Measurements from ENCODE around the gene TOR3A. TPM values are rescaled to one million over a fixed set of nuclear protein-coding genes. Genes with fewer than 3 reads are reported as not detected.

The TOR3A gene
- total RNA-seq, 1 donor from 2014 or later = 14.5 TPM

DNA sequence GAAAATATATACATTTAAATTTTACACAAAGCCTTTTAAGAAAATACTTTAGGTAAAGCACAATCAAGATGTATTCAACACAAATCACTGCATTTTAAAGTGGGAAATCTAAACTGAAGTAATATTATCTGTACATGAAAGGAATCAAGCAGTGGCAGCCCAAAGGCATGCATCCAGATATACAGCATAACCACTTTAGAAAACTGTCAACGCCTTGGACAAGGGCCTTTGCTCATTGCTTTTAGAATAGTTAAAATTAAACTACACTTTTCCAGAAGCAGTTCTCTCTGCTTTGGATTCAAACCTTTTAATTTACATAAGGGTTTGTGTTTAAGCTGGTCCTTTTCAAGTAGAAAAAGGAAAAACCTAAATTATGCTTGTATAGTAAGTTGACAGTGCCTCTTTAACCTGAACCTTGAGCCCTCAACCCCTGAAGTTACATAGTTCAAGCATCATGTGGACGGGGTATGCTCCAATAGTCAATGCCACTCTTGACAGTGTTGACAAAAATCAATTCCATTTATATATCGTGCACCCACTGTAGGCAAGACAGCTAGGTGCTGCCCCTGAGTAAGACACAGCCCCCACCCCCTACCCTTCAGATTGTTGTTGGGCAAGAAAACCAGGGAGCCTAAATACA is 22.9 kb downstream of the TOR3A start:
- Histone ChIP-seq H3K27me3 (ENCODE audit: insufficient read depth, low read length) (no peaks in the 10 kb centered on the region), H3K4me3 (ENCODE audit: insufficient read depth, low read depth, low read length) (no peak overlapping the region), H2AFZ (ENCODE audit: low read depth, low read length) (no peak overlapping the region), H3K4me1 (ENCODE audit: insufficient read depth, low read length) (peaks cover 10% of the 10 kb centered on the region), H3K36me3 (ENCODE audit: insufficient read depth, low read length) (peaks cover 69% of the 10 kb centered on the region), H3K79me2 (ENCODE audit: insufficient read depth, low read length) (peaks cover 78% of the 10 kb centered on the region), H3K27ac (ENCODE audit: low read depth, low read length) (no peak overlapping the region), H3K4me2 (ENCODE audit: low read length) (no peak overlapping the region), H4K20me1 (ENCODE audit: insufficient read depth, low read length) (peaks cover 77% of the 10 kb centered on the region), H3K9me3 (ENCODE audit: insufficient read depth, low read depth, low read length) (no peaks in the 10 kb centered on the region), H3K9ac (ENCODE audit: low read length) (no peak overlapping the region)
- Mint-ChIP-seq H3K4me3 (ENCODE audit: unreplicated experiment) (no peak overlapping the region), H3K4me1 (ENCODE audit: low read depth, unreplicated experiment) (peaks cover 6% of the 10 kb centered on the region), H3K27ac (ENCODE audit: unreplicated experiment) (no peak overlapping the region), H3K9me3 (ENCODE audit: unreplicated experiment) (no peaks in the 10 kb centered on the region), H3K36me3 (ENCODE audit: low read depth, unreplicated experiment) (peaks cover 27% of the 10 kb centered on the region), H3K27me3 (ENCODE audit: low read depth, unreplicated experiment) (no peaks in the 10 kb centered on the region)
- DNase-seq (ENCODE audit: low read depth) (no peak), FAIRE-seq (no peak)
- no peak for TF ChIP-seq EZH2 (IDR thresholded peaks at IDR 0.05; ENCODE audit: insufficient read depth, low read length)
- TF ChIP-seq, protein P1, sequence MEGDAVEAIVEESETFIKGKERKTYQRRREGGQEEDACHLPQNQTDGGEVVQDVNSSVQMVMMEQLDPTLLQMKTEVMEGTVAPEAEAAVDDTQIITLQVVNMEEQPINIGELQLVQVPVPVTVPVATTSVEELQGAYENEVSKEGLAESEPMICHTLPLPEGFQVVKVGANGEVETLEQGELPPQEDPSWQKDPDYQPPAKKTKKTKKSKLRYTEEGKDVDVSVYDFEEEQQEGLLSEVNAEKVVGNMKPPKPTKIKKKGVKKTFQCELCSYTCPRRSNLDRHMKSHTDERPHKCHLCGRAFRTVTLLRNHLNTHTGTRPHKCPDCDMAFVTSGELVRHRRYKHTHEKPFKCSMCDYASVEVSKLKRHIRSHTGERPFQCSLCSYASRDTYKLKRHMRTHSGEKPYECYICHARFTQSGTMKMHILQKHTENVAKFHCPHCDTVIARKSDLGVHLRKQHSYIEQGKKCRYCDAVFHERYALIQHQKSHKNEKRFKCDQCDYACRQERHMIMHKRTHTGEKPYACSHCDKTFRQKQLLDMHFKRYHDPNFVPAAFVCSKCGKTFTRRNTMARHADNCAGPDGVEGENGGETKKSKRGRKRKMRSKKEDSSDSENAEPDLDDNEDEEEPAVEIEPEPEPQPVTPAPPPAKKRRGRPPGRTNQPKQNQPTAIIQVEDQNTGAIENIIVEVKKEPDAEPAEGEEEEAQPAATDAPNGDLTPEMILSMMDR (IDR thresholded peaks at IDR 0.05; ENCODE audit: insufficient read depth, low read depth, low read length) = no peak

DNA sequence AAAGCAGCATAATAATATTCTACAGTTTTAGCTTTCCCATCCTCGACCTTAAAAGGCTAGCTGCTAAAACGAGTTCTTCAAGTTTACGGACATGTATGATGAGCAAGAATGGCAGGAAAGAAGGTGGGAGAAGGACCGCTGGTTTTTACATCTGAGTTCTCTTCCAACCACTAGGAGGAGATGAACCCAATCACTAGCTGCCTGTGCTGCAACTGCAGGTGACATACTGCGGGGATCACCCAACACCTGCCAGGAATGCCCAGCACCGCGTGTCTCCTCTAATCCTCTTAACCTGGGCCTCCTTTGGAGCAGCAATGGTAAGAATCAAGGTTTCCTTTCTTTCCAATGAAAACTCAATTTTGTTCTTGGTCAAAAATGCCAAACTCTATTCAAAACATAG is 23.5 kb downstream of the TOR3A start:
- Histone ChIP-seq H3K27ac (ENCODE audit: low read depth, low read length) (no peak overlapping the region), H3K36me3 (ENCODE audit: insufficient read depth, low read length) (peaks cover 69% of the 10 kb centered on the region), H3K79me2 (ENCODE audit: insufficient read depth, low read length) (peaks cover 78% of the 10 kb centered on the region), H2AFZ (ENCODE audit: low read depth, low read length) (no peak overlapping the region), H3K9ac (ENCODE audit: low read length) (no peak overlapping the region), H3K4me1 (ENCODE audit: insufficient read depth, low read length) (peaks cover 10% of the 10 kb centered on the region), H3K4me3 (ENCODE audit: insufficient read depth, low read depth, low read length) (no peak overlapping the region), H3K9me3 (ENCODE audit: insufficient read depth, low read depth, low read length) (no peaks in the 10 kb centered on the region), H3K4me2 (ENCODE audit: low read length) (no peak overlapping the region), H3K27me3 (ENCODE audit: insufficient read depth, low read length) (no peaks in the 10 kb centered on the region), H4K20me1 (ENCODE audit: insufficient read depth, low read length) (peaks cover 78% of the 10 kb centered on the region)
- no peak for TF ChIP-seq EZH2 (IDR thresholded peaks at IDR 0.05; ENCODE audit: insufficient read depth, low read length)
- TF ChIP-seq, protein P1 (IDR thresholded peaks at IDR 0.05; ENCODE audit: insufficient read depth, low read depth, low read length) = peak; percentile 37
- Mint-ChIP-seq H3K27ac (ENCODE audit: unreplicated experiment) (no peak overlapping the region), H3K9me3 (ENCODE audit: unreplicated experiment) (no peaks in the 10 kb centered on the region), H3K27me3 (ENCODE audit: low read depth, unreplicated experiment) (no peaks in the 10 kb centered on the region), H3K36me3 (ENCODE audit: low read depth, unreplicated experiment) (peaks cover 30% of the 10 kb centered on the region), H3K4me1 (ENCODE audit: low read depth, unreplicated experiment) (peaks cover 6% of the 10 kb centered on the region), H3K4me3 (ENCODE audit: unreplicated experiment) (no peak overlapping the region)
- DNase-seq (ENCODE audit: low read depth) (no peak), FAIRE-seq (no peak)
